ENCODE data around the gene CDC14A. TPM values are rescaled to one million over a fixed set of nuclear protein-coding genes. Genes with fewer than 3 reads are reported as not detected.

Gene CDC14A
- total RNA-seq, 4 donors from 2014 or later = 18.6 to 40.6 (median 28.8) TPM

DNA sequence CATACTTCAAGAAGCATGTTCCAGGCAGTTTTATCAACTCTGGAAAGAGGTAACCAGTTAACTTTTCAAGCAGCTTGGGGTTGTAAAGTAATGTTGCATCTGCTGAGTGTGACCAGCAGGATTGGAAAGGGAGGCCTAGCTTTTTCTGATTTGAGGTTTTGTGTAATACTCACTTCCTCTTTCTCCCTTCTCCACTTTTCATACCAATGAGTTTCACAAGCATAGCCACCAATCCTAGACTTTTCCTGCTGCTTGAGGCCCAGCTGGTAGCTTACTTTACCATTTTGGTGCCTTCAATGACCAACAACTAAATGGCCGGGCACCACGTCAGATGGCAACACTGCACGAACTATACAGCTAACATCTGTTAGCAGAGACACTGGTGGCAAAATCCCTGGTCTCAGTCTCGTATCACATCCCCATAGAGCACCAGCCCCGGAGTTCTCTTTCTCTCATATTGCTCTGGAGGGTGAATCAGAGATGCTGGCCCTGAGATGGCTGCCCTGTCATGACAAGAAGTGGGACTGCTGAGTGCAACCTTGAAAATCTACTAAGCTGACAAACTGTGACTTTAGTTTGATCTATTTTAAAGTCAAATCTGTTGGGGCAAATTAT is 170.8 kb downstream of the CDC14A start:
- H3K27me3 ChIP-seq = no peaks in the 10 kb centered on the region
- no peaks in the 10 kb centered on the region for H3K36me3 ChIP-seq
- TF ChIP-seq, protein P1, sequence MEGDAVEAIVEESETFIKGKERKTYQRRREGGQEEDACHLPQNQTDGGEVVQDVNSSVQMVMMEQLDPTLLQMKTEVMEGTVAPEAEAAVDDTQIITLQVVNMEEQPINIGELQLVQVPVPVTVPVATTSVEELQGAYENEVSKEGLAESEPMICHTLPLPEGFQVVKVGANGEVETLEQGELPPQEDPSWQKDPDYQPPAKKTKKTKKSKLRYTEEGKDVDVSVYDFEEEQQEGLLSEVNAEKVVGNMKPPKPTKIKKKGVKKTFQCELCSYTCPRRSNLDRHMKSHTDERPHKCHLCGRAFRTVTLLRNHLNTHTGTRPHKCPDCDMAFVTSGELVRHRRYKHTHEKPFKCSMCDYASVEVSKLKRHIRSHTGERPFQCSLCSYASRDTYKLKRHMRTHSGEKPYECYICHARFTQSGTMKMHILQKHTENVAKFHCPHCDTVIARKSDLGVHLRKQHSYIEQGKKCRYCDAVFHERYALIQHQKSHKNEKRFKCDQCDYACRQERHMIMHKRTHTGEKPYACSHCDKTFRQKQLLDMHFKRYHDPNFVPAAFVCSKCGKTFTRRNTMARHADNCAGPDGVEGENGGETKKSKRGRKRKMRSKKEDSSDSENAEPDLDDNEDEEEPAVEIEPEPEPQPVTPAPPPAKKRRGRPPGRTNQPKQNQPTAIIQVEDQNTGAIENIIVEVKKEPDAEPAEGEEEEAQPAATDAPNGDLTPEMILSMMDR (IDR thresholded peaks at IDR 0.05) = no peak
- TF ChIP-seq EP300 (IDR thresholded peaks at IDR 0.05) = no peak
- no peak for TF ChIP-seq POLR2A (IDR thresholded peaks at IDR 0.05)
- DNase-seq (ENCODE audit: low spot score in 2 of 2) = no peak
- no peaks in the 10 kb centered on the region for H3K4me1 ChIP-seq
- no peak overlapping the region for H3K4me3 ChIP-seq
- H3K9me3 ChIP-seq = no peaks in the 10 kb centered on the region
- no peak overlapping the region for H3K27ac ChIP-seq
- 91 to 93% methylated on average over 5 of the region's 5 CpGs for WGBS, 2 donors

DNA sequence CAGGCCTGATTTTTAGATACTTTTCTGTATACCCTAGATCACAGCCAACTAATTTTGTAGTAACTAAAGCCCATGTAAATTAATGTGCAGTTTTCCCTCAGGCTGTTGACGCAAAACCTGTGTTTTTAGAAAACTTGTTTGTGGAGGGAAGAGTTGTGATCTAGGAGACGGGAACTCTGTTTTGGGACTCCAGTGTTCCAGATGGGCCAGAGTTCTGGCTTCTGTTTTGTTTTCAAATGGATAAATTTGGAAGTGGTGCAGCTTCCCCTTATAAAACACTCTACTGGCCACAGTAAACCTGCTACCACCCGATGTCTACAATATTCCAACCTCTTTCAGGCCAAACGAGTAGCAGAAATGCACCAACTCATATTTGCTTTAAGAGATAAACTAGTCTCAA is 172.0 kb downstream of the CDC14A start:
- H3K27ac ChIP-seq = no peak overlapping the region
- DNase-seq (ENCODE audit: low spot score in 2 of 2) = no peak

DNA sequence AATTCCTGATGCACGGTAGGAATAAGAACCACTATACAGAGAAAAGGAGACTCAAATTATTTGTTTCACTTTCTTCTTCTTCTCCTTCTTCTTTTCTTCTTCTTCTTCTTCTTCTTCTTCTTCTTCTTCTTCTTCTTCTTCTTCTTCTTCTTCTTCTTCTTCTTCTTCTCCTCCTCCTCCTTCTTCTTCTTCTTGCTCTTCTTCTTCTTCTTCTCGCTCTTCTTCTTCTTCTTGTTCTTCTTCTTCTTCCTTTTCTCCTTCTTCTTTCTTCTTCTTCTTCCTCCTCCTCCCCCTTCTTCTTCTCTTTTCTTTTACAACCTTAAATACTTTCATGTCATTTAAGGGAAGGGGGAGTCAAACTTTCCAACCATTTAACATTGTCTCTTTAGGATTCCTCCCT is 174.6 kb downstream of the CDC14A start:
- DNase-seq (ENCODE audit: low spot score in 2 of 2) = no peak
- Histone ChIP-seq H3K27me3 (no peaks in the 10 kb centered on the region), H3K27ac (no peak overlapping the region), H3K9me3 (no peaks in the 10 kb centered on the region), H3K36me3 (no peaks in the 10 kb centered on the region), H3K4me1 (peaks cover 0 to 33% (median 9%) of the 10 kb centered on the region in 4 donors), H3K4me3 (no peak overlapping the region)
- TF ChIP-seq, protein P1 (IDR thresholded peaks at IDR 0.05) = no peak
- TF ChIP-seq EP300 (IDR thresholded peaks at IDR 0.05) = no peak
- no peak for TF ChIP-seq POLR2A (IDR thresholded peaks at IDR 0.05)
- 85 to 88% methylated on average over 2 of the region's 2 CpGs for WGBS, 2 donors

More for the DNA sequence above, 172.0 kb downstream of the CDC14A start:
- Histone ChIP-seq H3K4me3 (no peak overlapping the region), H3K9me3 (no peaks in the 10 kb centered on the region), H3K4me1 (peaks cover 0 to 12% (median 0%) of the 10 kb centered on the region in 4 donors), H3K27me3 (no peaks in the 10 kb centered on the region), H3K36me3 (no peaks in the 10 kb centered on the region)
- TF ChIP-seq POLR2A (IDR thresholded peaks at IDR 0.05) (no peak), EP300 (IDR thresholded peaks at IDR 0.05) (no peak)
- TF ChIP-seq, protein P1 (IDR thresholded peaks at IDR 0.05) = no peak
- 73 to 76% methylated on average over 4 of the region's 4 CpGs for WGBS, 2 donors

DNA sequence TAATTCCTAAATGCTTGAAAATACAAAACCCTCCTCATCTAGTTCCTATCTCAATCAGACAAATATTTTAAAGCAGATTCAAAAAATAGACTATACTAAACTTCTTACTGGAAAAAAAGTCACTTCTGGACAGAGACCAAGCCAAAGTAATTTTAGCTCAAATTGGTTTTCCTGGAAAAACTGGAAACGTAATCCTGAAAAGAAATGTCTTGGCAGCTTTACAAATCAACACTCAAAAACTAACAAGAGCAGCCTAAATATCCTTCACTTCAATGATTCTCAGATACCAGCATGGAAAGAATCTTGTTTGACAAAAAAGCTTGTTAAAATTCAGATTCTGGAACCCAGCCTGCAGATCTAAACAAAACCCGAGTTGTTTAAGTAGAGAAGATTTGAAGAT is 176.6 kb downstream of the CDC14A start:
- TF ChIP-seq, protein P1 (IDR thresholded peaks at IDR 0.05) = no peak
- TF ChIP-seq EP300 (IDR thresholded peaks at IDR 0.05) (no peak), POLR2A (IDR thresholded peaks at IDR 0.05) (no peak)
- WGBS, 2 donors = 7 to 12% methylated on average over 2 of the region's 2 CpGs
- Histone ChIP-seq H3K36me3 (no peaks in the 10 kb centered on the region), H3K27ac (peak overlapping the region in 2 of 4 donors; percentile 20 to 45), H3K27me3 (no peaks in the 10 kb centered on the region), H3K4me1 (peaks cover 0 to 39% (median 9%) of the 10 kb centered on the region in 4 donors), H3K9me3 (no peaks in the 10 kb centered on the region), H3K4me3 (no peak overlapping the region)
- DNase-seq (ENCODE audit: low spot score in 2 of 2) = no peak

DNA sequence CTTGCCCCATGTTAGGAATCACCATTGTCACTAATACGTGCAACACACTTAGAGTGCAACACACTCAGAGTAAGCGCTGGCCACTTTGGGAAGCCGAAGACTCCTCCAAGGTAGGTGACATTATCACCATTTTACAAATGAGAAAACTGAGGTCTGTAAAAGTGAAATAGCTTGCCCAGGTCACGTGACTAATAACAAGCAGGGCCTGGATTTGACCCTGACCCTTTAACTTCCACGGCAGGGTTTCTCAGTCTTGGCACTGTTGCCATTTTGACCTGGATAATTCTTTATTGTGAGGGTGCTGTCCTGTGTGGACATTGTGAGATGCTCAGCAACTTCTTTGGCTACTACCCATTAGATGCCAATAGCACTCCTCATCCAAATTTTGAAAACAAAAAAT is 177.8 kb downstream of the CDC14A start:
- Histone ChIP-seq H3K9me3 (no peaks in the 10 kb centered on the region), H3K4me3 (no peak overlapping the region), H3K27ac (peak overlapping the region in 2 of 4 donors; percentile 71 to 72), H3K4me1 (peaks cover 0 to 39% (median 9%) of the 10 kb centered on the region in 4 donors), H3K36me3 (no peaks in the 10 kb centered on the region), H3K27me3 (no peaks in the 10 kb centered on the region)
- no peak for DNase-seq (ENCODE audit: low spot score in 2 of 2)
- WGBS, 2 donors = 84 to 85% methylated on average over 5 of the region's 5 CpGs
- no peak for TF ChIP-seq EP300 (IDR thresholded peaks at IDR 0.05)
- no peak for TF ChIP-seq POLR2A (IDR thresholded peaks at IDR 0.05)
- TF ChIP-seq, protein P1 (IDR thresholded peaks at IDR 0.05) = no peak

All from tibial nerve (tissue), 4 donors.